ENCODE data around the gene CDK11B. TPM values are rescaled to one million over a fixed set of nuclear protein-coding genes. Genes with fewer than 3 reads are reported as not detected.
"Not testable (repeated sequence)": the region's sequence is repeated elsewhere in the genome, so short reads cannot be mapped to it uniquely, and the experiment has no call there.

Gene CDK11B
- total RNA-seq, 1 donor from 2014 or later, result 28.5 TPM

DNA sequence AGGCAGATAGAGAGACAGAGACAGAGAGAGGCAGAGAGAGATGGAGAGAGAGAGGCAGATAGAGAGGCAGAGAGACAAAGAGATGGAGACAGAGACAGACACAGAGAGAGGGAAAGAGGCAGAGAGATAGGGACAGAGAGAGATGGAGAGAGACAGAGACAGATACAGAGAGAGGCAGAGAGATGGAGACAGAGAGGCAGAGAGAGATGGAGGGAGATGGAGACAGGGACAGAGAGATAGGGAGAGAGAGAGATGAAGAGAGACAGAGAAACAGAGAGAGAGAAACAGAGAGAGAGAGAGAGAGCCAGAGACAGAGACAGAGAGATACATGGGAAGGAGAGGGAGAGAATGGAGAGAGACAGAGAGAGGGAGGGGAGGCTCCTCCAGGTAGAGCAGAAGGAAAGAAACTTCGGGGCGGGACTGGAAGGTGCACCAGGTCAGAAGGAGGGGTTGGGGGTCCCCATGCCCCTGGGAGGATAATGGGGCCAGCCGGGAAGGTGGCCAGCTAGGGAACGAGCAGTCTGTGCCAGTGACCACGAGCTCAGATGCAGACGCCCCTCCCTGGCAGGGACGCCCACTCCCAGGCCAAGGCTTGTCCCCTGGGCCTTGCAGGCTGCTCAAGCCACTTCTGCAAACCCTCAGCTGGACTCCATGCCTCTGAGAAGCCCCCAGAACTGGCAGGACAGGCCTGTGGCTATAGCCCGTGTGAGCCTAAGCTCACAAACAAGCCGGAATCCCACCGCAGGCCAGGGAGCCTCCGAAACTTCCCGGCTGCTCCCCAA is 62.1 kb downstream of the CDK11B start:
- no peaks in the 10 kb centered on the region for H3K9me3 Mint-ChIP-seq
- peaks cover 6% of the 10 kb centered on the region for H3K27me3 Mint-ChIP-seq
- POLR2A ChIA-PET, result interaction anchor here (0.6 kb wide), 2 partner anchors 183 to 215 kb away, joined by 4 to 6 read pairs; no protein-coding TSS in a partner anchor
- no peak overlapping the region for H3K4me3 Mint-ChIP-seq
- H3K36me3 Mint-ChIP-seq (ENCODE audit: low read depth), result no peaks in the 10 kb centered on the region
- ATAC-seq (ENCODE audit: low read depth) (no peak), DNase-seq (no peak)
- TF ChIP-seq, protein P1, sequence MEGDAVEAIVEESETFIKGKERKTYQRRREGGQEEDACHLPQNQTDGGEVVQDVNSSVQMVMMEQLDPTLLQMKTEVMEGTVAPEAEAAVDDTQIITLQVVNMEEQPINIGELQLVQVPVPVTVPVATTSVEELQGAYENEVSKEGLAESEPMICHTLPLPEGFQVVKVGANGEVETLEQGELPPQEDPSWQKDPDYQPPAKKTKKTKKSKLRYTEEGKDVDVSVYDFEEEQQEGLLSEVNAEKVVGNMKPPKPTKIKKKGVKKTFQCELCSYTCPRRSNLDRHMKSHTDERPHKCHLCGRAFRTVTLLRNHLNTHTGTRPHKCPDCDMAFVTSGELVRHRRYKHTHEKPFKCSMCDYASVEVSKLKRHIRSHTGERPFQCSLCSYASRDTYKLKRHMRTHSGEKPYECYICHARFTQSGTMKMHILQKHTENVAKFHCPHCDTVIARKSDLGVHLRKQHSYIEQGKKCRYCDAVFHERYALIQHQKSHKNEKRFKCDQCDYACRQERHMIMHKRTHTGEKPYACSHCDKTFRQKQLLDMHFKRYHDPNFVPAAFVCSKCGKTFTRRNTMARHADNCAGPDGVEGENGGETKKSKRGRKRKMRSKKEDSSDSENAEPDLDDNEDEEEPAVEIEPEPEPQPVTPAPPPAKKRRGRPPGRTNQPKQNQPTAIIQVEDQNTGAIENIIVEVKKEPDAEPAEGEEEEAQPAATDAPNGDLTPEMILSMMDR (IDR thresholded peaks at IDR 0.05), result no peak
- CTCF ChIA-PET, result no interaction called here
- peaks cover 9% of the 10 kb centered on the region for H3K4me1 Mint-ChIP-seq
- no peak overlapping the region for H3K27ac Mint-ChIP-seq
- intact Hi-C loops (cut with micrococcal nuclease), result no loop called here

DNA sequence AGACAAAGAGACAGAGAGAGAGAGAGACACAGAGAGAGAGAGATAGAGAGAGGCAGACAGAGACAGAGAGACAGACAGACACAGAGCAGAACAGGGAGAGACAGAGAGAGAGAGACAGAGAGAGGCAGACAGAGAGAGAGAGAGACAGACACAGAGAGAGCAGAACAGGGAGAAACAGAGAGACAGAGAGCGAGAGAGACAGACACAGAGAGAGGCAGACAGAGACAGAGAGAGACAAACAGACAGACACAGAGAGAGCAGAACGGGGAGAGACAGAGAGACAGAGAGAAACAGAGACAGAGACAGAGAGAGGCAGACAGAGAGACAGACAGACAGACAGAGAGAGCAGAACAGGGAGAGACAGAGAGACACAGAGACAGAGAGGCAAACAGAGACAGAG is 63.5 kb downstream of the CDK11B start:
- ATAC-seq (ENCODE audit: low read depth); POLR2A ChIA-PET; H3K27ac Mint-ChIP-seq; DNase-seq; H3K36me3 Mint-ChIP-seq (ENCODE audit: low read depth); H3K27me3 Mint-ChIP-seq; H3K4me1 Mint-ChIP-seq; H3K4me3 Mint-ChIP-seq; intact Hi-C loops (cut with micrococcal nuclease); H3K9me3 Mint-ChIP-seq; CTCF ChIA-PET: not testable (repeated sequence)

DNA sequence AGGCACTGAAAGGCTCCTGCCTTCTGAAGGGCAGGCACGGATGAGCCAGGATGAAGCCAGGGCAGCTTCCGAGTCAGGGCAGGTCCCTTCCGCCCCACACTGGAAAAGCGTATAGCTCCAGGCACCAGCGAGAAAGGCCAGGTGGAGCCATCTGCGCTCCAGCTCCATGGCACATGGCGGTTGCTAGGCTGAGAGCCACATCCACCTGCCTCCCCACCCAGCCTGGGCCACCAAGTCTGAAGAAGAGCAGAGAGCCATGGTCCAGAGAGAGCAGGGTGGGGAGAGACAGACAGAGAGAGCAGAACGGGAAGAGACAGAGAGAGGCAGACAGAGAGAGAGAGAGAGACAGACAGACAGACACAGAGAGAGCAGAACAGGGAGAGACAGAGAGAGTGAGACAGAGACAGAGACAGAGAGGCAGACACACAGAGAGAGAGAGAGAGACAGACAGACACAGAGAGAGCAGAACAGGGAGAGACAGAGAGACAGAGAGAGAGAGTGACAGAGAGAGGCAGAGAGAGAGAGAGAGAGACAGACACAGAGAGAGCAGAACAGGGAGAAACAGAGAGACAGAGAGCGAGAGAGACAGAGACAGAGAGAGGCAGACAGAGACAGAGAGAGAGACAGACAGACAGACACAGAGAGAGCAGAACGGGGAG is 64.1 kb downstream of the CDK11B start:
- Mint-ChIP-seq H3K4me3 (no peak overlapping the region), H3K27me3 (peaks cover 8% of the 10 kb centered on the region), H3K9me3 (no peaks in the 10 kb centered on the region), H3K36me3 (ENCODE audit: low read depth) (no peaks in the 10 kb centered on the region), H3K27ac (no peak overlapping the region), H3K4me1 (peaks cover 9% of the 10 kb centered on the region)
- CTCF ChIA-PET, result no interaction called here
- TF ChIP-seq, protein P1 (IDR thresholded peaks at IDR 0.05), result no peak
- ATAC-seq (ENCODE audit: low read depth) (no peak), DNase-seq (no peak)
- intact Hi-C loops (cut with micrococcal nuclease), result no loop called here
- POLR2A ChIA-PET, result no interaction called here

DNA sequence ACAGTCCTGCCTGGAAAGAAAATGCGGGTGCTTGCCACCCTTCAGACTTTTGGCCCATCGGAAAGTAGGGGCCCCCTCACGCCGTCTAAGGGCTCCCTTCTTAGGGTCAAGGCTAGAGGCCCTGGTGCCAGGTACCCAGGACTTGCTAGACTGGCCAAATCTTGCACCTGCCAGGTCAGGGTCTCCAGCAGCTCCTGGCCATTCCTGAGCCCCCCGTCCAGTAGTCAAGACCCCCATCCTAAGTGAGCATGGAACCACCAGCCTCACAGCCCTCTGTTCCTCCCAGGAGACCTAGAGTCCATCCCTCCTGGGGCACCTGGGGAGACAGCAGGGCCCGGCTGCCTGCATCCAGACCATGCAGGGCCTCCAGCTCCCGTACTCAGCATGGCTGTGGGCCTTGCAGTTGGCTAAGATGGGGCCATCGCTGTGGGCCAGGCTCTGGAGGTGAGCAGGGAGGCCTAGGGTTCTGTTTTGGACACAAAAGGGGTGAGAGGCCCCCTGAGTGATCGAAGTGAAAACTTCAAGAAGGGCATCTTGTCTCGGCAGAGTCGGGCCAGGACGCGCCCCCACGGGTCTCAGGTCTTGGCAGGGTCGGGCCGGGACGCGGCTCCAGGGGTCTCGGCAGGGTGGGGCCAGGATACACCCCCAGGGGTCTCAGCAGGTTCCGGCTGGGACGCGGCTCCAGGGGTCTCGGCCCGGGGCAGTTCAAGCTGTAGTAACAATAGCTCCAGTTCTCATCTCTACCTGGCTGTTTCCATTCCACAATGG is 64.8 kb downstream of the CDK11B start:
- Mint-ChIP-seq H3K4me1 (peaks cover 8% of the 10 kb centered on the region), H3K27me3 (peaks cover 7% of the 10 kb centered on the region), H3K9me3 (no peaks in the 10 kb centered on the region), H3K27ac (no peak overlapping the region), H3K4me3 (no peak overlapping the region), H3K36me3 (ENCODE audit: low read depth) (no peaks in the 10 kb centered on the region)
- no peak for ATAC-seq (ENCODE audit: low read depth)
- CTCF ChIA-PET, result no interaction called here
- DNase-seq, result no peak
- TF ChIP-seq, protein P1 (IDR thresholded peaks at IDR 0.05), result no peak
- intact Hi-C loops (cut with micrococcal nuclease), result no loop called here
- POLR2A ChIA-PET, result no interaction called here

DNA sequence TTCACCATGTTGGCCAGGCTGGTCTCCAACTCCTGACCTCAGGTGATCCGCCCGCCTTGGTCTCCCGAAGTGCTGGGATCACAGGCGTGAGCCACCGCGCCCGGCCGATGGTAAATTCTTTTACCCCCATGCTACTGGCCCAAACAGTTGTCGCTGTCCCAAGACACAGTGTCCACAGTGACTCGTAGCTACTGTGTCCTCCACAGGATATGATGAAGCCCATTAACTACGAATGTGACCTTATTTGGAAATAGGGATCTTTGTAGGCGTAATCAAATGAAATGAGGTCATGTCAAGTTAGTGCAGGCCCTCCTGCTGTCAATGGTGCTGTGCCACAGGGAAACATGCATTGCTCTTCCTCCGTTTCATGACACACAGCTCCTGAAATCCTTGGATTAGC is 67.4 kb downstream of the CDK11B start:
- ATAC-seq (ENCODE audit: low read depth) (no peak), DNase-seq (no peak)
- POLR2A ChIA-PET, result interaction anchor here (0.5 kb wide), 1 partner anchor 304 kb away, joined by 3 read pairs; no protein-coding TSS in a partner anchor
- Mint-ChIP-seq H3K36me3 (ENCODE audit: low read depth) (no peaks in the 10 kb centered on the region), H3K27ac (no peak overlapping the region), H3K4me3 (no peak overlapping the region), H3K27me3 (peaks cover 8% of the 10 kb centered on the region), H3K9me3 (no peaks in the 10 kb centered on the region), H3K4me1 (no peaks in the 10 kb centered on the region)
- TF ChIP-seq, protein P1 (IDR thresholded peaks at IDR 0.05), result no peak
- intact Hi-C loops (cut with micrococcal nuclease), result no loop called here
- CTCF ChIA-PET, result no interaction called here

Other genes with a start within 250 kb of the CDK11B start
- gene ANKRD65, start 237.7 kb downstream of the CDK11B start, total RNA-seq, result 0.13 TPM in 1 of 2 replicates, not detected in the other
- gene VWA1, start 223.3 kb downstream of the CDK11B start, total RNA-seq, result not detected in 2 replicates
- gene ATAD3C, start 209.3 kb downstream of the CDK11B start, total RNA-seq, result 0.58 and 0.86 TPM in 2 replicates
- 47.4 and 49.5 TPM in 2 replicates for gene ATAD3B, start 187.2 kb downstream of the CDK11B start, total RNA-seq
- 26.1 and 32.4 TPM in 2 replicates for gene ATAD3A, start 146.8 kb downstream of the CDK11B start, total RNA-seq
- 0.31 TPM in 1 of 2 replicates, not detected in the other for gene TMEM240, start 118.4 kb downstream of the CDK11B start, total RNA-seq
- gene SSU72, start 84.1 kb downstream of the CDK11B start, total RNA-seq, result 111 and 118 TPM in 2 replicates
- 0.46 and 0.60 TPM in 2 replicates for gene FNDC10, start 58.9 kb downstream of the CDK11B start, total RNA-seq
- 27.6 and 36.4 TPM in 2 replicates for gene MIB2, start 43.5 kb downstream of the CDK11B start, total RNA-seq
- 0.32 and 0.35 TPM in 2 replicates for gene MMP23B, start 26.8 kb downstream of the CDK11B start, total RNA-seq
- 47.6 and 54.7 TPM in 2 replicates for gene SLC35E2B, start 33.8 kb upstream of the CDK11B start, total RNA-seq
- 48.6 and 58.9 TPM in 2 replicates for gene CDK11A, start 65.4 kb upstream of the CDK11B start, total RNA-seq
- gene NADK, start 119.5 kb upstream of the CDK11B start, total RNA-seq, result 106 and 122 TPM in 2 replicates
- 266 and 302 TPM in 2 replicates for gene GNB1, start 232.1 kb upstream of the CDK11B start, total RNA-seq